HG03159 (cell line): ENCODE results near the gene RFTN1.

Experiments
- ATAC-seq: cut with Tn5 transposase; IDR thresholded peaks from one replicate; pipeline ENCODE4 v1.9.1; 2021; ENCODE audit warnings: mild to moderate bottlenecking, moderate library complexity; ENCODE audit not compliant: unreplicated experiment

RFTN1 gene

GRCh38 chr3:16415911-16416476 is 97.5 kb downstream of the RFTN1 start:
- no peak for ATAC-seq

GRCh38 chr3:16413321-16413720 is 100.2 kb downstream of the RFTN1 start:
- ATAC-seq: no peak

GRCh38 chr3:16412192-16412800 is 101.2 kb downstream of the RFTN1 start:
- ATAC-seq: no peak

- no peak for ATAC-seq
These were observed 102.1 kb downstream of the RFTN1 start for GRCh38 chr3:16411441-16411840.

GRCh38 chr3:16410659-16411058 is 102.8 kb downstream of the RFTN1 start:
- no peak for ATAC-seq

DNA sequence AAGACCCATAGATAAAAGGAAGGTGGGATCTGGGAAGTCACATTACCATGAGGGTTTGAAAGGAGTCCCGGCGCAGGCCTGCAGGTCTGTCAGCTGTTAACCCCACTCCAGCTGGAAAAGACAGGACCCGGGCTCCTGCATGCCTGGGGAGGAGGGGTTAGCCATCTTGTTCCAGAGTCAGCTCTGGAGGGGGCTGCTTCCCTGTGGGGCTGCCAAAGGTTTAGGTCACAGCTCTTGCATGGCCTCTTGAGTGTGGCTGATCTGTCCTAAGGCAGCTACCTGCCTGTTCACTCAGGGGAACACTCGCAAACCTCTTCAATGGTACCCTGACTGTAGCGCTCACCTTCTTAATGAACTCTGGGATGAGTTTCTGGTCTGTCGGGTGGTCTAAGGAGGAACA is 104.5 kb downstream of the RFTN1 start:
- no peak for ATAC-seq

GRCh38 chr3:16407366-16407765 is 106.1 kb downstream of the RFTN1 start:
- ATAC-seq: no peak

DNA sequence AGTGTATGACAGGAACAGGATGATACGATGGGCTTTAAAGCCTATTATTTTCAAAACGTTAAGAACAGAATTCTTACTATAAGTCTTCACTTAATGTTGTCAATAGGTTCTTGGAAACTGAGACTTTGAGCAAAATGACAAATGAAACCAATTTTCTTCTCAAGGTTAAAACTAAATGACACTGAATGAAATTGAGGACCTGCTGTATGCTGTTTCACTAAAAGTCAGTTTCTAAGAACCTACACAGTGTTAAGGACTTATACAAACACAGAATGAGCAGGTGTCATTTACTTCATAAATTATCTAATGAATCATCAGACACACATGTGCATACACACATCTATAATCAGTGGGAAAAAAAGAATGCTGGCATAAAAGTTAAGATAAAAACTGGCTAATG is 106.9 kb downstream of the RFTN1 start:
- no peak for ATAC-seq

- no peak for ATAC-seq
These were observed 107.3 kb downstream of the RFTN1 start for GRCh38 chr3:16406166-16406565.

DNA sequence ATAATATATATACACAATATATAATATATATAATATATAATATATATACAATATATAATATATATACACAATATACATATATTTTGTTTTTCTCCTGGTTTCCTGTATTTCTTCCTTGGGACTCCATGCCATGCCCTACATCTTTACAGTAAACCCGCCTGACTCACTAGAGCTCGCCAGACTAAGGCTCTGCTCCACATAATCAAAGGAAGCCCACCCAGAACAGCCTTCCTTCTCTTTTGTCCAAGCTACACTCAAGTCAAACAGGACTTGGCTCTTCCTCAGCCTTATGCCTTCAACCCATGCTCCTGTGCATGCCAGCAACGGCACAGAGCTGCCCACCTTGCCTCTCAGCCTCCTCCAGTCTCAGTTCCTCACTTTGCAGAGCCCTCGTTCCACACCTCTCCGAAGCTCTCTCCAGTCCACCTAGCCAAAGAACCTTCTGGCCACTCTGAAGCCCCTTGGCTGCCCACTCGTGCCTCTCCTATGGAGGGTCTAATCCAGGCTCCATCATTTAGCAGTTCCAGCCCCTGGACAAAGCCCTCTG is 109.1 kb downstream of the RFTN1 start:
- no peak for ATAC-seq

DNA sequence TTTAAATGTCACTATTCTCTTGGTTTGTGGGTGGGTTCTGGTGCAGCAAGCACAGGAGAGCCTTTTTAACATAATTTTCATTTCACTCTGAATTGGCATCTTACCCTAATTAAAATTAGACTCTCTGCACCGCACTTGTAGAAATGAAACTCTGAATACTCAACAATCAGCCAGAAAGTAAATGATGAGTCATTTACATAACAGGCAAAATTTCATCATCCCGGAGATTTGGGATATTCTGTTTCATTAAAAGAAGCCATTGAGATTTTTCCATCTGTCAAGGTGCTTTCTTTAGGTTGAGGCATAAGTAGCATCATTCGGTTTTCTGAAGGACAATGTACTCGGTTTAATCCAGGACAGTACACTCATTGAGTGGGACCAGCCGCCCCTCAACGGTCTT is 111.0 kb downstream of the RFTN1 start:
- ATAC-seq: no peak

GRCh38 chr3:16401273-16401672 is 112.2 kb downstream of the RFTN1 start:
- no peak for ATAC-seq

DNA sequence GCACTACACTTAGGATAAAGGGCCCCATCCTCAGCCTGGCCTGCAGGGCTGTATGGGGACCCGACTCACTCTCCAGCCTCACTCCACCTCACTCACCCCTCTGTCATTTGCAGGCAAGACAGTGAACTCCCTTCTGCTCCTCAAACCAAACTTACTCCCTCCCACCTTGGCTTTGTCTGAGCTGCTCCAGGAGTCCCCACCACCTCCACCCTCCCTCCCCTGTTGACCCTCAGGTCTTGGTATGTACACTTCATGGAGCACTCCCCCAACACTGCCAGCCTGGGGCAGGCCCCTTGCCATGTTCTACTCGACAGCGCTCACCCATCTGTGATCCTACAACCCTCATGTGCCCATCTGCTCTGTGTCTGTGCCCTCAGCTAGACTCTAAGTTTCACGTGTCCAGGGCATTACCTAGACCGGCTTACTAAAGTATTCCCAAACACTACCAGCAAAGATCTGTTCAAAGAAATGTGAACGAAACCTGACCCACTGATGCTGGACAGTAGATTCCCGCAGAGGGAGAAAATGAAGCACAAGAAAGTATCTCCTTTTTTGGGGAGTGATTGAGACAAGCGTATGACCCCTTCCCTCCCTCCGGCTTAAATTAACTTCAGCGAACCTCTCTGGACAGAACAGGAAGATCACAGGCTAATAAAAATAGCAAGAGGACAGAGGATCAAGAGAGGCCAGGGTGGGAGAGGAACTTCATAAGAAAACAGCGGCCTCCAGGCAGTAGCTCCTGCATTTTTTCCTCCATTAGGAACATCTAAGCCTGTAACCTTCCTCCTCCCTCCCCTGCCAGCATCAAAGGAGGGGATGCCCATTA is 113.2 kb downstream of the RFTN1 start:
- no peak for ATAC-seq

GRCh38 chr3:16399473-16399872 is 114.0 kb downstream of the RFTN1 start:
- ATAC-seq: no peak

- ATAC-seq: no peak
These were observed 114.9 kb downstream of the RFTN1 start for GRCh38 chr3:16398648-16399047.

DNA sequence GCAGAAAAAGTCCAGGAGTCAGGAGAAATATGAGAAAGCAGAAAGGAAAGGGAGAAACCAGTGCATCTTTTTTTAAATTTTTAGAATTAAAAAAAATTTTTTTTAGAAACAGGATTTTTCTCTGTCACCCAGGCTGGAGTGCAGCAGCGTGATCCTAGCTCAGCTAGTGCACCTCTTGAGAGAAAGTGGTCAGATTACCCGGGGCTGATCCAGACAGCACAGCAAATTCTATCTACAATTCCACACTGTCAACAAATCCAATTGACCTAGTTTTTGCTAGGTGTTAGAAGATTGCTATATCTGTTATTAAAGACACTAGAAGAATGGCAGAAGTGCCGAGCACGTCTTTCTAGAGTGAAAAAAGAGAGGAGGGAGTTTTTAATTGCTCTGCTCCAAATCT is 117.3 kb downstream of the RFTN1 start:
- no peak for ATAC-seq

DNA sequence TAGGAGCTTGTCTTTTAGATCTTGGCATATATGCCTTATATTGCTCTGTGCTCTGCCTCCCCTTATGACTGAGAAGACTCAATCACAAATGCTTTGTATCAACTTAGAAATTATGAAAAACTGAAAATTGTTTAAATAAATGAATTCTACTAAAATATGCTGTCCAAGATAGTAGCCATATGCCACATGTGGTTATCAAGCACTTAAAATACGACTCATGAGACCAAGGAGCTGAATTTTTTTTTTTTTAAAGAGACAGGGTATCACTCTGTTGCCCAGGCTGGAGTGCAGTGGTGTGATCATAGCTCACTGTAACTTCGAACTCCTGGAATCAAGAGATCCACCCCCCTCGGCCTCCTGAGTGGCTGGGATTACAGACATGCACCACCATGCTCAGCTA is 118.3 kb downstream of the RFTN1 start:
- ATAC-seq: no peak

DNA sequence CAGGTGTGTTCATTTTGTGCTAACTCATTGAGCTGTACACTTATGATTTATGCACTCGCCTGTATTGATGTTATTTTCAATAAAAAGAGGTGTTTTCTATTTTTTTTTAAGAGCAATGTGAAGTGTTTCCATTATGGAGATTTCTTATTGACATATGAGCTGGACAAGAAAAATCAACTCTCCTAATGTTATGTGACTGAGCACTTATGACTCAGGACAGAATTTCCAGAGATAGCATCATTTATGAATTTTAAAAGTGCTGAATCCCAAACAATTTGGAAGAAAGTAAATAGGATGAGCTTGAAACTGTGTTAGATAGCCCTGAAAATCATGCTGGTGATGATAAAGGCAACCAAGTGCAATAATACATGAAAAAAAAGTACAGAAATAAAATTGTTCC is 118.9 kb downstream of the RFTN1 start:
- ATAC-seq: no peak

DNA sequence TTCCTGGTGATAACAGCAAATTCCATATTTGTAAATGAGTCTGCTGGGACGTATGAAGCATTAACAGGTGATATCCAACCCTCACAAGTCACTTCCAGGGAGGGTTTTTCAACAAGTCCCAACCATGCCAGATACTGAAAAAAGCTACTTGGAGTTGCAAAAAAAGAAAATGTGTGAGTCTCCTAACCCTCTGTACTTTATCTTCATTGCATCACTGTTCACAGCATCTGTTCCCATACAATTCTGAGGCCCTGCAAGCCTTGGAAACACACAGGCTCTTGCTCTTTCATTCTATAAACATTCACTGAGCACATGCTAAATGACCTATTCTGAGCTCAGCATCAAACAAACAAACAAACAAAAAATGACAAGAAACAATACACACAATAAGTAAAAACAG is 120.8 kb downstream of the RFTN1 start:
- no peak for ATAC-seq

DNA sequence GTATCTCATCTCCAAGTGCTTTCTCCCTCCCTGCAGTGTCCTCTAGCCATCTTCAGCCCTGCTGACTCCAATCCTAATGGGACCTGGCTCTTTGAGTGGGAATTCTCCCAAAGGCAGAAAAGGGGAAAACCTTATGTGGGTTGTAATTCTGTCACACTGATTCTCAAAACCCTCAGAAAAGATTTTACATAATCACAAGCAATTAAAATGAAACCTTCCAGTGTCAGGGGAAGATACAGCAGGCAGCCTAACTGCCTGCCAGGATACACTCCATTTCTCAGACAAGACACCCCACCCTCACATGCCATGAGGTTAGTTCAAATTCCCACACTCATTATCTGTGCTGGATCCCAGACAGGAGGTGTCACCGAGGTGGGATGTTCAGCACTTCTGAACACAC is 121.4 kb downstream of the RFTN1 start:
- no peak for ATAC-seq

DNA sequence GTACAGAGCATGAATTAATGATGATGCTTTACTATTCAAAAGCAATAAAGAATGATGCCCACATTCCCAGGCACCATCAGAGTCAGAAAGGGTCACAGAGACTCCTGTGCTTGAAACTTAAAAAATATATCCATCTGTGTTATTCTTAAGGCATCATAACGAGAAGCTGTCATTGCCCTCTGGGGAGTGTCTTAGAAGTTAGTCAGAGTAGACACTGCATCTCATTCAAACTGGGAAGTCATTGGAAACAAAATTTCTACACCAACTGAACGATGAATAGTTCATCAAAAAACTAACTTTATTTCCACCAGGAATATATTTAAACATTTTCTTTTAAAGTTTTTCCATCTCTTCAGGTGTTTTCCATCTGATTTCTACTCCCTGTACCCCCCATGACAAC is 122.9 kb downstream of the RFTN1 start:
- ATAC-seq: no peak

- ATAC-seq: no peak
These were observed 124.6 kb downstream of the RFTN1 start for GRCh38 chr3:16388850-16389441.
